NT2/D1 (cell line): ENCODE measurements around the gene PARD3.

Experiments used
- DNase-seq: peaks from one replicate; pipeline ENCODE4 v3.0.0-alpha.2; 2011; ENCODE audit warnings: low read depth, low spot score
- H3K27me3 ChIP-seq: 2 replicates; pipeline ENCODE4 v1.6.0; 2011; ENCODE audit warnings: mild to moderate bottlenecking; ENCODE audit not compliant: insufficient read length, insufficient read depth
- H3K36me3 ChIP-seq: 2 replicates; pipeline ENCODE4 v1.6.1; 2011; ENCODE audit warnings: mild to moderate bottlenecking, low read length, mixed read lengths; ENCODE audit not compliant: insufficient read depth, insufficient read length
- H3K4me1 ChIP-seq: 2 replicates; pipeline ENCODE4 v1.5.1; 2011; ENCODE audit not compliant: insufficient read depth, insufficient read length
- H3K4me3 ChIP-seq: 2 replicates; pipeline ENCODE4 v1.5.1; 2011; ENCODE audit warnings: low read depth; ENCODE audit not compliant: insufficient read length
- H3K9ac ChIP-seq: 2 replicates; pipeline ENCODE4 v1.6.0; 2011; ENCODE audit warnings: low read depth; ENCODE audit not compliant: insufficient read length
- H3K9me3 ChIP-seq: 2 replicates; pipeline ENCODE4 v1.5.1; 2011; ENCODE audit warnings: mild to moderate bottlenecking, low read length; ENCODE audit not compliant: insufficient read depth
- SUZ12 ChIP-seq: IDR thresholded peaks from 2 replicates; pipeline ENCODE4 v1.6.1; 2011; ENCODE audit not compliant: insufficient read length, insufficient read depth; ENCODE audit errors: extremely low read depth
- YY1 ChIP-seq: IDR thresholded peaks from 2 replicates; pipeline ENCODE4 v1.6.1; 2011; ENCODE audit not compliant: insufficient read length, insufficient read depth
- ZNF274 ChIP-seq: IDR thresholded peaks from 2 replicates; pipeline ENCODE4 v1.6.1; 2011; ENCODE audit warnings: mild to moderate bottlenecking, low read depth, low read length

PARD3 gene

DNA sequence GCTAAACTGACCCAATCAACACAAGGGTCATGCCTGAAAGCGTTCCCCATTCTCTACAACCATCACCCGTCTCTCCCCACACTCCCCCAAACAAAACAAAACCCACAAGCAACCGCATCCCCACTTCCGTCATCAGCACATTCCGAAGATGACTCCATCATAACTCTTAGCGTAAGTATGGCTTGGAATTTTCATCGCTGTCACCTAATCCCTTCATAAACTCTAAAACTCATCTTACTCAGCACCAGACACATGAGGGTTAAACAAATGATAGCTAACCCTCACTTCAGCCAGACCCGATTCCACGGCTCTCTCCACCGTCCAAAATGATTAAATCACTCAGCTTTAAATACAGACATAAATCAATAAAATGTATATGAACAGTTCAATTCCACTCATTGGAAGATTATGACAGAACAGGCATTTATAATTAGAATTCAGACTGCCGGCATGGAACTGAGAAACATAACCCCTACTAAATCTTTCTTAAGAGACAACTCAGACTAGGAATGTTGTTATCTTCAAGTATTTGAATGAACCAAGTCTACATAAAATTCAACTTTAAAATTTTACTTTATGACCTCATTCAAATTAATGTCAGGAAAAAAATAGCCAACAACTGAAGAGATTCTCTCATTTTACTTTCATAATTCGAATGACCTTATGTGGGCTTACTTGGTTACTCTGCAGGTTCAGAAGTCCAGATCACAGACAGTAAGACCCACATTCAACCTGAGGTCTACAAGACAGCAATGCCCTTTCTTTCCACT, 215.9 kb downstream of the PARD3 start:
- no peaks in the 10 kb centered on the region for H3K4me1 ChIP-seq
- H3K27me3 ChIP-seq: no peaks in the 10 kb centered on the region
- no peak overlapping the region for H3K9ac ChIP-seq
- no peaks in the 10 kb centered on the region for H3K9me3 ChIP-seq
- H3K36me3 ChIP-seq: no peaks in the 10 kb centered on the region
- no peak for DNase-seq
- TF ChIP-seq YY1 (no peak), ZNF274 (no peak), SUZ12 (no peak)
- no peak overlapping the region for H3K4me3 ChIP-seq

DNA sequence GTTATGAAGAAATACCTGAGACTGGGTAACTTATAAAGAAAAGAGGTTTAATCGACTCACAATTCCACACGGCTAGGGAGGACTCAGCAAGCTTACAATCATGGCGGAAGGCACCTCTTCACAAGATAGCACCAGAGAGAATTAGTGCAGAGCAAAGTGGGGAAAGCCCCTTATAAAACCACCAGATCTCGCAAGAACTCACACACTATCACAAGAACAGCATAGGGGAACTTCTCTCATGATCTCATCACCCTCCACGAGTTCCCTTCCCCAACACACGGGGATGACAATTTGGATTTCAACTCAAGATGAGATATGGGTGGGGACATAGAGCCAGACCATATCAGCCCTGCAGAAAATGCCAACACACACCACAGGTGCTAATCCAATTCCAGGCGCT, 218.7 kb downstream of the PARD3 start:
- TF ChIP-seq YY1: no peak
- no peak for TF ChIP-seq SUZ12
- TF ChIP-seq ZNF274: no peak
- H3K36me3 ChIP-seq: no peaks in the 10 kb centered on the region
- no peaks in the 10 kb centered on the region for H3K27me3 ChIP-seq
- DNase-seq: no peak
- H3K4me1 ChIP-seq: peaks cover 1% of the 10 kb centered on the region
- no peaks in the 10 kb centered on the region for H3K9me3 ChIP-seq
- H3K9ac ChIP-seq: no peak overlapping the region
- H3K4me3 ChIP-seq: no peak overlapping the region

DNA sequence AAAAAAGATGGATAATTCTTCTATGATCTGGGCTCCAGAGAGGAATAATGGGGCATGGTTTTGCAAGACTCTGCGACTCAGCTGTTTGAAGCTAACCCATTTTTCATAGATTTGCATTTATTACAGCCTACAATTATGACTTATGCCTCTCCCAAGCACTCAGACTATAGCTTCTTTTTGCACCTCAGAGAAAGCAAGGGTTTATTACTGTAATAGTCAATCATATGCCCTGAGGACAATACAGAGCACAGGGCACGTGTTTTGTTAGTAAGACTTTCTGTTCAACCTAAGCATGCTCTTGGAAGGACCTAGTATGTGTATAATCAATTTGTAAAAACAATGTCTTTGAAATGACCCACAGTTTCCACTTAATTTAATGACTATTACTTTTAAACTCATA, 221.2 kb downstream of the PARD3 start:
- Histone ChIP-seq H3K9me3 (no peaks in the 10 kb centered on the region), H3K36me3 (no peaks in the 10 kb centered on the region), H3K4me3 (no peak overlapping the region), H3K9ac (no peak overlapping the region), H3K27me3 (no peaks in the 10 kb centered on the region), H3K4me1 (peaks cover 1% of the 10 kb centered on the region)
- TF ChIP-seq ZNF274: no peak
- no peak for TF ChIP-seq YY1
- no peak for TF ChIP-seq SUZ12
- no peak for DNase-seq

DNA sequence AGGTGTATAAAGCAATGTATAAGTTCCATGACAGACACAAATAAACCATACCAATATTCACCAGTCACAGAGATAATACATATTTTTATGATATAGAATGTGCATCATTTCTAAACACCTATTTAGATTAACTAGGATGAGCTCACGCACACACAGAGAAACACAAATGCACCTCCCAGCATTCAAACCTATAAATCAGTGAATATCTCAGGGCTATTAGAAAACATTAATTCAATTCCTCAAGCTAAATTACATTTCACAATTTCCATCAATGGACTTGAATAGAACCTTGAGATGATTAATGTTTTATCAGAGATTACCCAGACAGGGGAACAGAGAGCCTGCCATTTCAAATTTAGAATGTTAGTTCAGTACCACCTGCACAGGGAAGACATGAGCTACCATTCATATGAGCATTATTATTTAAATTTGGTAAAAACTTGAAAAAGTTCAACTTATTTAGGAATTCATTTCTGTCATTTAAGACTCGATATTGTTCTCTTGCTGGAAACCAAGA, 221.7 kb downstream of the PARD3 start:
- H3K4me1 ChIP-seq: peaks cover 1% of the 10 kb centered on the region
- H3K4me3 ChIP-seq: no peak overlapping the region
- H3K36me3 ChIP-seq: no peaks in the 10 kb centered on the region
- no peak for DNase-seq
- H3K9ac ChIP-seq: no peak overlapping the region
- H3K9me3 ChIP-seq: no peaks in the 10 kb centered on the region
- TF ChIP-seq SUZ12 (no peak), ZNF274 (no peak), YY1 (no peak)
- no peaks in the 10 kb centered on the region for H3K27me3 ChIP-seq

DNA sequence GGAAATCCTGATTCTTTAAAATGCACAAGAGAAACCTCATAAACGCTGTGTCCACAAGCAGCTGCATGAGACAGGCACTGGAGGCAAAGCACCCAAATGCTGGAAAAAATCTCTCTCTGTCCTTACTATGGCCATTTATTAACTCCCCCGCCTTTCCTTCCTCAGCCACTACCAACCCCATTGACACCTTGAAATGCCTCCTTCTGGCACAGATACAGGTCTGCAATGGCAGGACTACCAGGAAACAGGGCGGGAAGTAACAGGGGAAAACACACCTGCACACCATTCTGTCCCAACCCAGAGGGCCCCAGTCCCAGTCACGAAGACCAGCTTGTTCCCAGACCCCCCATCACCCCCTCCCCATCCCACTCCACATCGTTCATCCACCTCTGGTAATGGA, 224.3 kb downstream of the PARD3 start:
- DNase-seq: no peak
- Histone ChIP-seq H3K36me3 (no peaks in the 10 kb centered on the region), H3K4me1 (peaks cover 1% of the 10 kb centered on the region), H3K9ac (no peak overlapping the region), H3K9me3 (no peaks in the 10 kb centered on the region), H3K4me3 (no peak overlapping the region), H3K27me3 (no peaks in the 10 kb centered on the region)
- TF ChIP-seq ZNF274 (no peak), YY1 (no peak), SUZ12 (no peak)

DNA sequence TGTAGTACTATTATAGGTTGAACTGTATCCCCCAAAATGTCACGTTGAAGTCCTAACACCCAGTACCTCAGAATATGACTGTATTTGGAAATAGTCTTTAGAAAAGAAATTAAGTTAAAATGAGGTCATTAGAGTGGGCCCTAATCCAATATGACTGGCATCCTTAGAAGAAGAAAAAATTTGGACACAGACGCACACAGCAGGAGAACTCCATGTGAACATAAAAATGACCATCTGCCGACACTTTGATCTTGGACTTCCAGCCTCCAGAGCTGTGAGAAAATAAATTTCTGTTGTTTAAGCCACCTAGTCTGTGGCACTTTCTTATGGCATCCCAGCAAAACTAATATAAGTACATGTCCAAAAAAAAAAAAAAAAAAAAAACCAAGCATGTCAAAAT, 225.8 kb downstream of the PARD3 start:
- no peaks in the 10 kb centered on the region for H3K36me3 ChIP-seq
- no peaks in the 10 kb centered on the region for H3K9me3 ChIP-seq
- no peak for TF ChIP-seq SUZ12
- TF ChIP-seq YY1: no peak
- TF ChIP-seq ZNF274: no peak
- H3K9ac ChIP-seq: no peak overlapping the region
- H3K4me3 ChIP-seq: no peak overlapping the region
- peaks cover 1% of the 10 kb centered on the region for H3K4me1 ChIP-seq
- DNase-seq: no peak
- H3K27me3 ChIP-seq: no peaks in the 10 kb centered on the region

DNA sequence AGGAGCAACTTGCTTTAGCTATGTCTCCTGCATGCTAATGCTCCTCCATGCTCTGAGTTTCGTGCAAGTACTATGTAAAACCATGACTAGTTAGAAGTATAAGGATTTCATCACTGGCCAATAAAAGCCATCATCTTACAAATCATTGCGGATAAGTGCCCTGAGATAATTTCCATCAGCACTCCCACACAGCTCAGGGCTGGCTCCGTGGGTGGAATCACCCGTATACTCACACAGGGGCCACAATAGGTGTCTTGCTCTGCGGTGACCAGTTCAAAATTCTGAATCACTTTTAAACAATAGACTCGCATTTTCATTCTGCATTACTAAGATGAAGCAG, 227.4 kb downstream of the PARD3 start:
- Histone ChIP-seq H3K27me3 (no peaks in the 10 kb centered on the region), H3K9ac (no peak overlapping the region), H3K4me3 (no peak overlapping the region), H3K9me3 (no peaks in the 10 kb centered on the region), H3K4me1 (peaks cover 1% of the 10 kb centered on the region), H3K36me3 (no peaks in the 10 kb centered on the region)
- DNase-seq: no peak
- TF ChIP-seq ZNF274 (no peak), SUZ12 (no peak), YY1 (no peak)

DNA sequence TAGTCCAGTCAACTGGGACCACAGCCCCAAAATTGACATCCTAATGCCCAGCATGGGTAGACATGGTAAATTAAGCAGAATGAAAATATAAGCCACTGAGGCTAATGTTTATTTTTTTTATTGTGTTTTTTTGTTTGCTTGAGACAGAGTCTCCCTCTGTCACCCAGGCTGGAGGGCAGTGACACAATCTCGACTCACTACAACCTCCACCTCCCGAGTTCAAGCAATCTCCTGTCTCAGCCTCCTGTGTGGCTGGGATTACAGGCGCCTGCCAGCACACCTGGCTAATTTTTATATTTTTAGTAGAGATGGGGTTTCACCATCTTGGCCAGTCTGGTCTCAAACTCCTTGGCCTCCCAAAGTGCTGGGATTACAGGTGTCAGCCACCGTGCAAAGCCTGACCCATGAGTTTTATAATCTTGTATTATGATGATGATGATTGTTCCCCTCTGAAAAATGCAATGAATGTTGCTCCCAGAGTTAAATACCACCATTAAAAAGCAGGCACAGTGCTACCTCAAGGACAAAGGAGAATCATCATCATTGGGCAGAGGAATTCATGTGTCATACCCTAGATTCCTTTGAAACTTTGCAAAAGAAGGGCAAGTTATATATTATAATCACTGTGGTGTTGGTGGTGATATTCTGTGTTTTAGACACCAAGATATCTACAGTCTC, 228.0 kb downstream of the PARD3 start:
- no peaks in the 10 kb centered on the region for H3K9me3 ChIP-seq
- TF ChIP-seq SUZ12 (no peak), ZNF274 (no peak), YY1 (no peak)

More for the DNA sequence above, 228.0 kb downstream of the PARD3 start:
- no peaks in the 10 kb centered on the region for H3K36me3 ChIP-seq
- no peak overlapping the region for H3K4me3 ChIP-seq
- DNase-seq: no peak
- H3K27me3 ChIP-seq: no peaks in the 10 kb centered on the region
- H3K4me1 ChIP-seq: peaks cover 1% of the 10 kb centered on the region
- H3K9ac ChIP-seq: no peak overlapping the region
